GM06990 (cell line): ENCODE data around the gene EIF4G1.

Experiments used
- DNase-seq: peaks from one replicate; pipeline ENCODE4 v3.0.0-alpha.2; 2011; ENCODE audit not compliant: insufficient read length; ENCODE audit errors: extremely low read depth
- H3K27me3 ChIP-seq: replicated peaks from 2 replicates; pipeline ENCODE4 v1.6.0; 2011; ENCODE audit warnings: low read length; ENCODE audit not compliant: control insufficient read depth, insufficient read depth
- H3K36me3 ChIP-seq: 2 replicates; pipeline ENCODE4 v1.5.1; 2011; ENCODE audit warnings: low read length; ENCODE audit not compliant: control insufficient read depth, insufficient read depth
- H3K4me3 ChIP-seq: replicated peaks from 2 replicates; pipeline ENCODE4 v1.5.1; 2011; ENCODE audit warnings: low read depth, mild to moderate bottlenecking, control low read depth, low read length
- CTCF ChIP-seq: IDR thresholded peaks from 2 replicates; pipeline ENCODE4 v1.5.1; 2011; ENCODE audit warnings: low read length, control low read depth, mild to moderate bottlenecking, inconsistent platforms; ENCODE audit not compliant: insufficient read depth, poor library complexity, severe bottlenecking

Gene EIF4G1

GRCh38 chr3:184316792-184317191 lies 2.4 kb downstream of the EIF4G1 start:
- no peak for TF ChIP-seq CTCF
- H3K27me3 ChIP-seq: no peaks in the 10 kb centered on the region
- H3K4me3 ChIP-seq: peak overlapping the region; percentile 71
- H3K36me3 ChIP-seq: peaks cover 29% of the 10 kb centered on the region
- DNase-seq: no peak

GRCh38 chr3:184317201-184317600 lies 2.8 kb downstream of the EIF4G1 start:
- no peak for TF ChIP-seq CTCF
- no peaks in the 10 kb centered on the region for H3K27me3 ChIP-seq
- H3K4me3 ChIP-seq: no peak overlapping the region
- peaks cover 31% of the 10 kb centered on the region for H3K36me3 ChIP-seq
- no peak for DNase-seq

- peaks cover 53% of the 10 kb centered on the region for H3K36me3 ChIP-seq
- no peaks in the 10 kb centered on the region for H3K27me3 ChIP-seq
- no peak for DNase-seq
- no peak for TF ChIP-seq CTCF
- no peak overlapping the region for H3K4me3 ChIP-seq
Measured at GRCh38 chr3:184320104-184320445, 5.7 kb downstream of the EIF4G1 start.

GRCh38 chr3:184321666-184322065 lies 7.3 kb downstream of the EIF4G1 start:
- no peaks in the 10 kb centered on the region for H3K27me3 ChIP-seq
- no peak for DNase-seq
- peaks cover 66% of the 10 kb centered on the region for H3K36me3 ChIP-seq
- no peak for TF ChIP-seq CTCF
- H3K4me3 ChIP-seq: no peak overlapping the region

GRCh38 chr3:184322731-184323487 lies 8.5 kb downstream of the EIF4G1 start:
- peaks cover 69% of the 10 kb centered on the region for H3K36me3 ChIP-seq
- H3K4me3 ChIP-seq: no peak overlapping the region
- no peak for DNase-seq
- TF ChIP-seq CTCF: no peak
- no peaks in the 10 kb centered on the region for H3K27me3 ChIP-seq

GRCh38 chr3:184323696-184324095 lies 9.3 kb downstream of the EIF4G1 start:
- H3K27me3 ChIP-seq: no peaks in the 10 kb centered on the region
- TF ChIP-seq CTCF: no peak
- H3K36me3 ChIP-seq: peaks cover 73% of the 10 kb centered on the region
- no peak for DNase-seq
- no peak overlapping the region for H3K4me3 ChIP-seq
